ENCODE measurements around the gene SYNJ2.

- TF ChIP-seq ZNF274 (IDR thresholded peaks at IDR 0.05; ENCODE audit: low read depth, low read length) (no peak), YY1 (IDR thresholded peaks at IDR 0.05; ENCODE audit: insufficient read depth, insufficient read length) (no peak), SUZ12 (IDR thresholded peaks at IDR 0.05; ENCODE audit: extremely low read depth, insufficient read depth, insufficient read length) (no peak)
Measured at GRCh38 chr6:158011980-158012566, 30.4 kb downstream of the SYNJ2 start.

All from NT2/D1 (cell line).